Fibroblast of lung (primary cell): ENCODE results near the gene GABBR2. TPM values are rescaled to one million over a fixed set of nuclear protein-coding genes. Genes with fewer than 3 reads are reported as not detected.
A peak's percentile ranks its signal among the peaks of the same experiment; 100 is the strongest.

Experiments used
- DNase-seq, 2 donors: peaks; one replicate each; pipeline versions ENCODE4 v3.0.0 to v3.0.0-alpha.2; 2010; ENCODE audit warnings: low read depth in 2 of 2
- H2AFZ ChIP-seq: 2 replicates; pipeline ENCODE4 v1.5.1; 2012; ENCODE audit warnings: low read length, control low read depth, inconsistent platforms
- H3K27ac ChIP-seq: 2 replicates; pipeline ENCODE4 v1.5.1; 2011; ENCODE audit warnings: low read length, control low read depth; ENCODE audit not compliant: insufficient read depth
- H3K27me3 ChIP-seq: 2 replicates; pipeline ENCODE4 v1.5.1; 2011; ENCODE audit warnings: mild to moderate bottlenecking, low read length; ENCODE audit not compliant: control insufficient read depth, insufficient read depth
- H3K36me3 ChIP-seq: 2 replicates; pipeline ENCODE4 v1.5.1; 2011; ENCODE audit warnings: low read length; ENCODE audit not compliant: control insufficient read depth, insufficient read depth
- H3K4me1 ChIP-seq: 2 replicates; pipeline ENCODE4 v1.5.1; 2011; ENCODE audit warnings: low read length; ENCODE audit not compliant: control insufficient read depth, insufficient read depth; ENCODE audit errors: extremely low read depth
- H3K4me2 ChIP-seq: 2 replicates; pipeline ENCODE4 v1.5.1; 2011; ENCODE audit warnings: low read length, control low read depth; ENCODE audit not compliant: insufficient read depth; ENCODE audit errors: extremely low read depth
- H3K4me3 ChIP-seq, 4 experiments: fragments of 200-600 bp in 1 of 4; sonication (generic) in 1 of 4; replicated peaks in 1 of 4; 2 replicates each; pipeline ENCODE4 v1.5.1; 2011 to 2016; ENCODE audit warnings: low read length in 4 of 4, low read depth in 3 of 4, mild to moderate bottlenecking in 3 of 4, control low read depth in 2 of 4, inconsistent platforms in 1 of 4, mixed read lengths in 1 of 4; ENCODE audit not compliant: insufficient read depth in 1 of 4; ENCODE audit errors: control extremely low read depth in 1 of 4
- H3K79me2 ChIP-seq: 2 replicates; pipeline ENCODE4 v1.5.1; 2012; ENCODE audit warnings: mild to moderate bottlenecking, low read length, inconsistent platforms; ENCODE audit not compliant: control insufficient read depth, insufficient read depth
- H3K9ac ChIP-seq: 2 replicates; pipeline ENCODE4 v1.5.1; 2011; ENCODE audit warnings: mild to moderate bottlenecking, low read length, control low read depth; ENCODE audit not compliant: insufficient read depth
- H3K9me3 ChIP-seq: 2 replicates; pipeline ENCODE4 v1.5.1; 2012; ENCODE audit warnings: low read depth, low read length; ENCODE audit not compliant: control insufficient read depth, insufficient read depth
- H4K20me1 ChIP-seq: 2 replicates; pipeline ENCODE4 v1.5.1; 2011; ENCODE audit warnings: low read length; ENCODE audit not compliant: control insufficient read depth, insufficient read depth; ENCODE audit errors: extremely low read depth
- CTCF ChIP-seq, 2 donors: IDR thresholded peaks in 1 of 2; conservative IDR thresholded peaks in 1 of 2; 1 replicate in 1 of 2; 2 replicates in 1 of 2; pipeline ENCODE4 v1.5.1; 2011 to 2012; ENCODE audit warnings: low read length in 2 of 2, control low read depth in 1 of 2, inconsistent platforms in 1 of 2, low read depth in 1 of 2, mild to moderate bottlenecking in 1 of 2
- EZH2 ChIP-seq: IDR thresholded peaks from 2 replicates; pipeline ENCODE4 v1.5.1; 2012; ENCODE audit warnings: low read length, control low read depth, mild to moderate bottlenecking; ENCODE audit errors: missing control alignments
- polyA plus RNA-seq, 2 donors: library from polyadenylated mRNA; depleted of rRNA in 1 of 2; stranded (reverse) in 1 of 2; unstranded in 1 of 2; fragments of >200 nt; gene quantifications; 2 replicates each; pipeline ENCODE4 v1.2.1, GENCODE V29; 2011 to 2012; ENCODE audit warnings: missing spikeins in 1 of 2
- total RNA-seq: library from RNA; depleted of rRNA; stranded (reverse); fragments of >200 nt; gene quantifications from 2 replicates; pipeline ENCODE4 v1.2.1, GENCODE V29; 2014

The GABBR2 gene
- total and polyA plus RNA-seq, 2 donors (not counting 1 experiment from before 2014, with no cell fraction given), result 0.32 to 0.33 TPM

GRCh38 chr9:98709968-98710965 is 1.5 kb upstream of the GABBR2 start:
- TF ChIP-seq CTCF (conservative IDR thresholded peaks at IDR 0.05 in 1 of 2, IDR thresholded peaks at IDR 0.05 in 1 of 2; ENCODE audit: low read depth in 1 of 2, low read length in 2 of 2) (no peak), EZH2 (no peak)
- Histone ChIP-seq H3K9me3 (no peaks in the 10 kb centered on the region), H3K4me1 (no peaks in the 10 kb centered on the region), H3K36me3 (no peaks in the 10 kb centered on the region), H3K27ac (no peak overlapping the region), H3K4me2 (no peak overlapping the region), H3K79me2 (no peaks in the 10 kb centered on the region), H3K27me3 (peaks cover 38% of the 10 kb centered on the region), H3K4me3 (no peak overlapping the region), H3K9ac (no peak overlapping the region), H4K20me1 (no peaks in the 10 kb centered on the region), H2AFZ (no peak overlapping the region)
- DNase-seq, result peak; percentile 61 to 74

- H3K4me3 ChIP-seq, result peak overlapping the region in 1 of 4 experiments; percentile 10
These were observed 417 bp downstream of the GABBR2 start for GRCh38 chr9:98708103-98708932.

More at GRCh38 chr9:98708103-98708932, 417 bp downstream of the GABBR2 start:
- Histone ChIP-seq H2AFZ (no peak overlapping the region), H3K4me2 (peak overlapping the region; percentile 48), H3K27me3 (peaks cover 33% of the 10 kb centered on the region), H3K4me1 (no peaks in the 10 kb centered on the region), H3K79me2 (no peaks in the 10 kb centered on the region), H4K20me1 (no peaks in the 10 kb centered on the region), H3K9me3 (no peaks in the 10 kb centered on the region), H3K36me3 (no peaks in the 10 kb centered on the region), H3K9ac (no peak overlapping the region), H3K27ac (no peak overlapping the region)
- DNase-seq, result no peak
- TF ChIP-seq EZH2 (no peak), CTCF (conservative IDR thresholded peaks at IDR 0.05 in 1 of 2, IDR thresholded peaks at IDR 0.05 in 1 of 2; ENCODE audit: low read depth in 1 of 2, low read length in 2 of 2) (no peak)
